Chondrocyte (in vitro differentiated cells): ENCODE results near the gene ZNF816. TPM values are rescaled to one million over a fixed set of nuclear protein-coding genes. Genes with fewer than 3 reads are reported as not detected.
"Not testable (repeated sequence)": the region's sequence is repeated elsewhere in the genome, so short reads cannot be mapped to it uniquely, and the experiment has no call there.

Source experiments
- DNase-seq: peaks from one replicate; pipeline ENCODE4 v3.0.0; 2021; ENCODE audit warnings: mixed read lengths, low spot score
- H3K27ac Mint-ChIP-seq: one replicate; pipeline ENCODE4 v1.8.0; 2021; ENCODE audit warnings: mild to moderate bottlenecking, moderate library complexity, mixed read lengths; ENCODE audit not compliant: unreplicated experiment
- H3K27me3 Mint-ChIP-seq: 2 replicates; pipeline ENCODE4 v1.8.0; 2021; ENCODE audit warnings: low read depth, mixed read lengths
- H3K36me3 Mint-ChIP-seq: 2 replicates; pipeline ENCODE4 v1.8.0; 2021; ENCODE audit warnings: low read depth, mixed read lengths
- H3K4me1 Mint-ChIP-seq: 2 replicates; pipeline ENCODE4 v1.8.0; 2021; ENCODE audit warnings: low read depth, mild to moderate bottlenecking, mixed read lengths
- H3K4me3 Mint-ChIP-seq: one replicate; pipeline ENCODE4 v1.8.0; 2021; ENCODE audit warnings: mild to moderate bottlenecking, moderate library complexity, mixed read lengths; ENCODE audit not compliant: unreplicated experiment
- H3K9me3 Mint-ChIP-seq: 2 replicates; pipeline ENCODE4 v1.8.0; 2021; ENCODE audit warnings: low read depth, mixed read lengths
- total RNA-seq: library from RNA; stranded (reverse); gene quantifications from 3 replicates; pipeline ENCODE4 v1.2.1, GENCODE V29; 2021
- TF ChIP-seq, protein P1 (sequence below): fragments of 200-600 bp; sonication (generic); IDR thresholded peaks from 2 replicates; pipeline ENCODE4 v1.5.0; 2021; ENCODE audit warnings: antibody characterized with exemption, mild to moderate bottlenecking, moderate library complexity

ZNF816 gene
- total RNA-seq, 1 donor from 2014 or later: 8.2 TPM

DNA sequence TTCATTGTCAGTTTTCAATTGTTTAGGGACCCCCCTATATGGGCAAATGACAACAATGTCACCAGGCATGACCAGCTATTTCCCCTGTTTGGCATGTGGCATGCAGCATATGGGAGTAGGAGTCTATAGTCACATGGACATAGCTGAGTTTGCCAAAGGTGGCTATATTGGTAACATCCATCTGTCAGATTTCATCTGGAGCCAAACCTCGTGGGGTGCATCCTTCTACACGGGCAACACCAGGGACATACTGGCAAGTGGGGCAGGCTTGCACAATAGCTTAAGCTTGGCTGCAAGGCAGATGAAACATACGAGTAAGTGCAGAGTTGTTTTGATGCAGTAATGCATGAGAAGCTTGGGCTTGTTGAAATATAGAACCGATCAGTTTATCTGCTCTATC, 24.5 kb upstream of the ZNF816 start:
- peaks cover 23% of the 10 kb centered on the region for H3K9me3 Mint-ChIP-seq
- no peak overlapping the region for H3K27ac Mint-ChIP-seq
- H3K36me3 Mint-ChIP-seq: peaks cover 31% of the 10 kb centered on the region
- no peaks in the 10 kb centered on the region for H3K27me3 Mint-ChIP-seq
- TF ChIP-seq, protein P1, sequence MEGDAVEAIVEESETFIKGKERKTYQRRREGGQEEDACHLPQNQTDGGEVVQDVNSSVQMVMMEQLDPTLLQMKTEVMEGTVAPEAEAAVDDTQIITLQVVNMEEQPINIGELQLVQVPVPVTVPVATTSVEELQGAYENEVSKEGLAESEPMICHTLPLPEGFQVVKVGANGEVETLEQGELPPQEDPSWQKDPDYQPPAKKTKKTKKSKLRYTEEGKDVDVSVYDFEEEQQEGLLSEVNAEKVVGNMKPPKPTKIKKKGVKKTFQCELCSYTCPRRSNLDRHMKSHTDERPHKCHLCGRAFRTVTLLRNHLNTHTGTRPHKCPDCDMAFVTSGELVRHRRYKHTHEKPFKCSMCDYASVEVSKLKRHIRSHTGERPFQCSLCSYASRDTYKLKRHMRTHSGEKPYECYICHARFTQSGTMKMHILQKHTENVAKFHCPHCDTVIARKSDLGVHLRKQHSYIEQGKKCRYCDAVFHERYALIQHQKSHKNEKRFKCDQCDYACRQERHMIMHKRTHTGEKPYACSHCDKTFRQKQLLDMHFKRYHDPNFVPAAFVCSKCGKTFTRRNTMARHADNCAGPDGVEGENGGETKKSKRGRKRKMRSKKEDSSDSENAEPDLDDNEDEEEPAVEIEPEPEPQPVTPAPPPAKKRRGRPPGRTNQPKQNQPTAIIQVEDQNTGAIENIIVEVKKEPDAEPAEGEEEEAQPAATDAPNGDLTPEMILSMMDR: no peak
- no peak overlapping the region for H3K4me3 Mint-ChIP-seq
- DNase-seq: no peak
- peaks cover 14% of the 10 kb centered on the region for H3K4me1 Mint-ChIP-seq

DNA sequence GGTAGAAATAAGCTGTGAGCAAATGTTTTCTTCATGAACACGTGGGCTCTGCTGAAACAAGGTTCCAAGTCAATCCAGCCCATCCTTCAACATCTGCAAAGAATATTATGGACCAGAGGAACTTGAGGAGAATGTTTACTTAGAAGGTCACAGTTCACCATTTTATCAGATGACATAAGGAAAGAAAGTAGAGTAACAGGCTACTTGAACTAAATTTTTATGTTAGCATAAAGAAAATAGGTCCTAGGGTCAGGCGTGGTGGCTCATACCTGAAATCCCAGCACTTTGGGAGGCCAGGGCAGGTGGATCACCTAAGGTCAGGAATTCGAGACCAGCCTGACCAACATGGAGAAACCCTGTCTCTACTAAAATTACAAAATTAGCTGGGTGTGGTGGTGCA, 20.5 kb upstream of the ZNF816 start:
- Mint-ChIP-seq H3K36me3 (peaks cover 37% of the 10 kb centered on the region), H3K9me3 (peaks cover 23% of the 10 kb centered on the region)
- H3K4me3 Mint-ChIP-seq, H3K27ac Mint-ChIP-seq, H3K27me3 Mint-ChIP-seq, DNase-seq, H3K4me1 Mint-ChIP-seq: not testable (repeated sequence)

DNA sequence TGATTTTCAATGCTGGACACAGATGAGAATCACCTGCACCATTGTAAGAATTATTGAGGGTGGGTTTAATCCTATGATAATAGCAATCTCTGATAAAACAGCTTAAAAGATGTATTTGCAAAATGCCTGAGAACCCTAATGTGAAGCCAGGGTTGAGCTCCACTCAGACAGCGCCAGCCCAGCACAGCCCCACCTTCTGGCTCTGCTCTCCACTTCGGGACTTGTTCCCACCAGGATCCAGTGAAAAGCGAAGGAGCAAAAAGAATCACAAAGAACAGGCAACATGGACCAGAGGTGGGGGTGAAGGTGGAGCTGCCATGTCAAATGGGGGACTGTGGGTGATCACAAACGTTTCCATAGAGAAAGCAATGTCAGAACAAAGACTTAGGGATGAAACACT, 18.6 kb upstream of the ZNF816 start:
- H3K4me3 Mint-ChIP-seq: no peak overlapping the region
- no peaks in the 10 kb centered on the region for H3K27me3 Mint-ChIP-seq
- no peak overlapping the region for H3K27ac Mint-ChIP-seq
- peaks cover 26% of the 10 kb centered on the region for H3K36me3 Mint-ChIP-seq
- TF ChIP-seq, protein P1: no peak
- no peaks in the 10 kb centered on the region for H3K4me1 Mint-ChIP-seq
- no peak for DNase-seq
- peaks cover 14% of the 10 kb centered on the region for H3K9me3 Mint-ChIP-seq

DNA sequence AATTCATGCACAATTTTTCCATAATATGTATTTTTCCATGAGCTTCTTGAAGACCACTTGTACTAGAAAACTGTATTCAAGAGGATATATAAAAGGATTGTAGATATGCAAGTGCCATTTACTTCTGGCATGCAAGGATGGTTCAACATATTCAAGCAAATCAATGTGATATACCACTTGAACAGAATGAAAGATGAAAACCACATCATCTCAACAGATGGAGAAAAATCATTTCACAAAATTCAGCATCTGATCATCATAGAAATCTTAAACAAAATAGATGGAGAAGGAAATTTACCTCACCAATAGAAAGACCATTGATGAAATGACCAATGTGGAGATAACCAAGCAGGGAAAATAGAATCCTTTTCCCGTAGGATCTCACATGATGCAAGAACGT, 5.1 kb upstream of the ZNF816 start:
- TF ChIP-seq, protein P1: no peak
- no peak for DNase-seq
- Mint-ChIP-seq H3K27me3 (no peaks in the 10 kb centered on the region), H3K4me3 (no peak overlapping the region), H3K36me3 (peaks cover 35% of the 10 kb centered on the region), H3K4me1 (peaks cover 13% of the 10 kb centered on the region), H3K27ac (no peak overlapping the region), H3K9me3 (peaks cover 27% of the 10 kb centered on the region)

DNA sequence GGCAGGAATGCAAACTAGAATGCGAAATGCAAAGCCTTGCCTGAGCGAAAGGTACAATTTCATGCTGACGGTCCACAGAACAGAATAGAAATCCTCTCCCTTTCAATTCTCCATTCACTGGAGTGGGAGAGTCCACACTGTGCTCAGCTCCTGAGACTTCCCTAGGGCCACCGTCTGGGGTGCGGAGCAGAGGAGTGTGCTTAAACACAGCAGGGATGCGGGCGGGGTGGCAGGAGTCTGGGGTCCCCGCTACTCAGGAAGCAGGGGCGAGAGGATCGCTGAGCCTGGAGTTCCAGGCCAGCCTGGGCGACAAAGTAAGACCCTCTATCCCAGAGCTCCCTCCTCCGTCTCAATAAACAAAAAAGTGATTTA, 552 bp upstream of the ZNF816 start:
- Mint-ChIP-seq H3K27me3 (no peaks in the 10 kb centered on the region), H3K27ac (peak overlapping the region; percentile 96), H3K36me3 (peaks cover 14% of the 10 kb centered on the region), H3K4me3 (peak overlapping the region; percentile 84), H3K4me1 (peaks cover 27% of the 10 kb centered on the region), H3K9me3 (peaks cover 18% of the 10 kb centered on the region)
- TF ChIP-seq, protein P1: peak; percentile 38
- DNase-seq: no peak

DNA sequence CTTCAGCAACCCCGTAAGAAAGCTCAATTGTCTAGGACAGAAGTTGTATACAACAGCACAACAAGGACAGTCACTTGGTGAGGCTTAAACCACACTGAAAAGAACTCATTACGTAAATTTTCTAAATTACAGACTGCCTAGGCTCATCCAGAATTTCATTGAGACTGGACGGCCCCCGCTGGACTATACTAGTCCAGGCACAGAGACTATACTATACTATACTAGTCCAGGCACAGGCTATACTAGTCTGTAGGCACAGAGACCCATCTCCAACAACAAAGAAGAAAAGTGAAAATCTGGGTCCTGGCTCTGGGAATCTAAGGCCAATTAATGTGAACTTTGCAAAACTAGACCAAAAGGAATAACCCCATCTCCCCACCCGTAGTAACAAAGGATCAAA, 700 bp downstream of the ZNF816 start:
- no peak for DNase-seq
- Mint-ChIP-seq H3K27me3 (no peaks in the 10 kb centered on the region), H3K36me3 (peaks cover 15% of the 10 kb centered on the region), H3K27ac (peak overlapping the region; percentile 96), H3K9me3 (peaks cover 17% of the 10 kb centered on the region), H3K4me3 (peak overlapping the region; percentile 84), H3K4me1 (peaks cover 27% of the 10 kb centered on the region)
- TF ChIP-seq, protein P1: no peak
